ENCODE measurements around the gene NTMT1. TPM values are rescaled to one million over a fixed set of nuclear protein-coding genes. Genes with fewer than 3 reads are reported as not detected.

The NTMT1 gene
- total and polyA plus RNA-seq, 9 of the 15 experiments (the other 6 are each of a cell fraction or from before 2014, with no cell fraction given) = 42.1 to 116 (median 74.7) TPM

- in situ Hi-C loops (cut with MboI) = loop anchor here (5.0 to 25.0 kb wide), 3 partner anchors 44 to 269 kb away; no protein-coding TSS in a partner anchor
- ATAC-seq (no peak), FAIRE-seq (peak; percentile 26), DNase-seq (ENCODE audit: extremely low read depth in 1 of 4, low spot score in 3 of 4) (no peak)
- ChIA-PET POLR2A (interaction anchor here (0.6 to 1.6 kb wide), 12 partner anchors 10 to 917 kb away, joined by 3 to 5 read pairs (median 3); partner anchors contain the start of gene SET), CTCF (ENCODE audit: low intra/inter-chr PET ratio) (no interaction called here)
- Histone ChIP-seq H2AFZ (ENCODE audit: low read depth, low read length) (no peak overlapping the region), H3K27ac (ENCODE audit: extremely low read depth, low read depth, low read length) (no peak overlapping the region), H3K9me1 (ENCODE audit: control insufficient read depth, insufficient read depth, low read length) (no peaks in the 10 kb centered on the region), H3K4me3 (no peak overlapping the region), H3K4me2 (ENCODE audit: insufficient read depth, low read length) (no peak overlapping the region), H3K9ac (ENCODE audit: insufficient read depth in 1 of 2, low read depth in 2 of 2, low read length in 2 of 2) (0 out of 4 replicates have a peak overlapping the region, but pooled peaks of 1 of the 2 experiments have one; percentile 55), H4K20me1 (replicated peaks; ENCODE audit: control insufficient read depth, insufficient read depth, low read length) (0 out of 2 replicates have a peak, but pooled peaks cover 6% of the 10 kb centered on the region), H3K4me1 (replicated peaks in 1 of 2; ENCODE audit: control insufficient read depth in 2 of 2, insufficient read depth in 2 of 2, low read length in 2 of 2) (peaks cover 18 to 70% of the 10 kb centered on the region in 2 experiments; a peak in 4 of 5 replicates), H3K36me3 (ENCODE audit: control insufficient read depth, insufficient read depth, low read length) (no peaks in the 10 kb centered on the region), H3K79me2 (ENCODE audit: control insufficient read depth, insufficient read depth, low read length) (no peaks in the 10 kb centered on the region), H3K27me3 (ENCODE audit: control insufficient read depth in 2 of 2, insufficient read depth in 2 of 2, low read length in 2 of 2) (0 out of 5 replicates have a peak, but pooled peaks cover 0 to 3% of the 10 kb centered on the region in 2 experiments), H3K9me3 (replicated peaks; ENCODE audit: control insufficient read depth, insufficient read depth, low read depth, low read length) (no peaks in the 10 kb centered on the region)
- intact Hi-C loops (cut with micrococcal nuclease) = loop anchor here (2.0 to 10.0 kb wide), 3 partner anchors 36 to 119 kb away; no protein-coding TSS in a partner anchor
- 42% methylated on average over 14 of the region's 15 CpGs for WGBS (ENCODE audit: insufficient coverage, low coverage, missing lambda C conversion rate)
- BruUV-seq (replicated peaks) = no TSS peak
- 0 out of 2 replicates have a peak, but pooled peaks have one; percentile 47 for TF ChIP-seq PTBP1 (IDR thresholded peaks at IDR 0.05; ENCODE audit: low read depth, low read length)
- TF ChIP-seq, protein P1, sequence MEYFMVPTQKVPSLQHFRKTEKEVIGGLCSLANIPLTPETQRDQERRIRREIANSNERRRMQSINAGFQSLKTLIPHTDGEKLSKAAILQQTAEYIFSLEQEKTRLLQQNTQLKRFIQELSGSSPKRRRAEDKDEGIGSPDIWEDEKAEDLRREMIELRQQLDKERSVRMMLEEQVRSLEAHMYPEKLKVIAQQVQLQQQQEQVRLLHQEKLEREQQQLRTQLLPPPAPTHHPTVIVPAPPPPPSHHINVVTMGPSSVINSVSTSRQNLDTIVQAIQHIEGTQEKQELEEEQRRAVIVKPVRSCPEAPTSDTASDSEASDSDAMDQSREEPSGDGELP (CRISPR knock-in tag; IDR thresholded peaks at IDR 0.05; ENCODE audit: borderline replicate concordance) = peak; percentile 60
- TF ChIP-seq CBX5 (IDR thresholded peaks at IDR 0.05; ENCODE audit: borderline replicate concordance, low read depth) = no peak
- TF ChIP-seq ZNF134 (CRISPR knock-in tag; conservative IDR thresholded peaks at IDR 0.05) = no peak
- TF ChIP-seq ADNP (tag; IDR thresholded peaks at IDR 0.05) = peak; percentile 65; the same call in 1 of the 2 replicates
- peak; percentile 94 for TF ChIP-seq ZFP36 (IDR thresholded peaks at IDR 0.05; ENCODE audit: low read depth, low read length, partially characterized antibody)
- no peak for TF ChIP-seq NCOA4 (IDR thresholded peaks at IDR 0.05; ENCODE audit: partially characterized antibody)
- peak; percentile 84 for TF ChIP-seq SMARCA5 (IDR thresholded peaks at IDR 0.05)
- TF ChIP-seq HMBOX1 (IDR thresholded peaks at IDR 0.05) = peak; percentile 64; the same call in 1 of the 2 replicates
- TF ChIP-seq SMAD2 (IDR thresholded peaks at IDR 0.05; ENCODE audit: low read depth, low read length) = no peak
- peak; percentile 38; the same call in 1 of the 2 replicates for TF ChIP-seq MAX (CRISPR knock-in tag; IDR thresholded peaks at IDR 0.05)
- TF ChIP-seq NCOA1 (IDR thresholded peaks at IDR 0.05; ENCODE audit: low read depth) = no peak
- TF ChIP-seq CBFA2T3 (IDR thresholded peaks at IDR 0.05) = peak; percentile 63
- TF ChIP-seq RBM25 (IDR thresholded peaks at IDR 0.05; ENCODE audit: low read depth, low read length, severe bottlenecking) = peak; percentile 89
- TF ChIP-seq CBFA2T2 (conservative IDR thresholded peaks at IDR 0.05) = peak; percentile 30; the same call in 1 of the 2 replicates
- TF ChIP-seq, protein P2, sequence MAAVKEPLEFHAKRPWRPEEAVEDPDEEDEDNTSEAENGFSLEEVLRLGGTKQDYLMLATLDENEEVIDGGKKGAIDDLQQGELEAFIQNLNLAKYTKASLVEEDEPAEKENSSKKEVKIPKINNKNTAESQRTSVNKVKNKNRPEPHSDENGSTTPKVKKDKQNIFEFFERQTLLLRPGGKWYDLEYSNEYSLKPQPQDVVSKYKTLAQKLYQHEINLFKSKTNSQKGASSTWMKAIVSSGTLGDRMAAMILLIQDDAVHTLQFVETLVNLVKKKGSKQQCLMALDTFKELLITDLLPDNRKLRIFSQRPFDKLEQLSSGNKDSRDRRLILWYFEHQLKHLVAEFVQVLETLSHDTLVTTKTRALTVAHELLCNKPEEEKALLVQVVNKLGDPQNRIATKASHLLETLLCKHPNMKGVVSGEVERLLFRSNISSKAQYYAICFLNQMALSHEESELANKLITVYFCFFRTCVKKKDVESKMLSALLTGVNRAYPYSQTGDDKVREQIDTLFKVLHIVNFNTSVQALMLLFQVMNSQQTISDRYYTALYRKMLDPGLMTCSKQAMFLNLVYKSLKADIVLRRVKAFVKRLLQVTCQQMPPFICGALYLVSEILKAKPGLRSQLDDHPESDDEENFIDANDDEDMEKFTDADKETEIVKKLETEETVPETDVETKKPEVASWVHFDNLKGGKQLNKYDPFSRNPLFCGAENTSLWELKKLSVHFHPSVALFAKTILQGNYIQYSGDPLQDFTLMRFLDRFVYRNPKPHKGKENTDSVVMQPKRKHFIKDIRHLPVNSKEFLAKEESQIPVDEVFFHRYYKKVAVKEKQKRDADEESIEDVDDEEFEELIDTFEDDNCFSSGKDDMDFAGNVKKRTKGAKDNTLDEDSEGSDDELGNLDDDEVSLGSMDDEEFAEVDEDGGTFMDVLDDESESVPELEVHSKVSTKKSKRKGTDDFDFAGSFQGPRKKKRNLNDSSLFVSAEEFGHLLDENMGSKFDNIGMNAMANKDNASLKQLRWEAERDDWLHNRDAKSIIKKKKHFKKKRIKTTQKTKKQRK (IDR thresholded peaks at IDR 0.05; ENCODE audit: borderline replicate concordance, low read depth, low read length) = no peak
- TF ChIP-seq HDAC2 (IDR thresholded peaks at IDR 0.05) = peak; percentile 84
Measured at GRCh38 chr9:129606161-129607026, 19.6 kb upstream of the NTMT1 start.

Data from K562 (cell line).